HCT116 (cell line): ENCODE data around the gene RGCC.

ENCODE experiments used
- CTCF ChIP-seq, 3 experiments: fragments of 200-600 bp in 1 of 3; sonication (generic) in 1 of 3; IDR thresholded peaks in 2 of 3; conservative IDR thresholded peaks in 1 of 3; 2 replicates each; pipeline ENCODE4 v1.5.1; 2012 to 2017; ENCODE audit warnings: low read depth in 2 of 3, low read length in 2 of 3, antibody characterized with exemption in 1 of 3, borderline replicate concordance in 1 of 3, control low read depth in 1 of 3, mild to moderate bottlenecking in 1 of 3, mixed read lengths in 1 of 3, mixed run types in 1 of 3, moderate library complexity in 1 of 3; ENCODE audit not compliant: insufficient read depth in 1 of 3
- POLR2AphosphoS5 ChIP-seq: IDR thresholded peaks from 2 replicates; pipeline ENCODE4 v1.6.1; 2011; ENCODE audit warnings: mild to moderate bottlenecking, low read depth, low read length, moderate library complexity
- SIN3A ChIP-seq: IDR thresholded peaks from 2 replicates; pipeline ENCODE4 v1.6.1; 2012; ENCODE audit warnings: low read depth

- TF ChIP-seq POLR2AphosphoS5, result no peak
- TF ChIP-seq SIN3A, result no peak
- TF ChIP-seq CTCF (IDR thresholded peaks at IDR 0.05 in 2 of 3, conservative IDR thresholded peaks at IDR 0.05 in 1 of 3; ENCODE audit: borderline replicate concordance in 1 of 3, insufficient read depth in 1 of 3, low read depth in 2 of 3, low read length in 2 of 3), result no peak
Measured at GRCh38 chr13:41418731-41419130, 38.6 kb upstream of the RGCC start.
